Mononuclear cell (primary cell): Measurements from ENCODE around the gene KRTAP10-2. TPM values are rescaled to one million over a fixed set of nuclear protein-coding genes. Genes with fewer than 3 reads are reported as not detected.
"Not testable (repeated sequence)": the region's sequence is repeated elsewhere in the genome, so short reads cannot be mapped to it uniquely, and the experiment has no call there.

Experiments used
- H3K27me3 ChIP-seq: 2 replicates; pipeline ENCODE4 v1.6.0; 2011; ENCODE audit warnings: low read length, control low read depth; ENCODE audit not compliant: insufficient read depth
- H3K4me1 ChIP-seq: 2 replicates; pipeline ENCODE4 v1.5.1; 2011; ENCODE audit warnings: mild to moderate bottlenecking, low read length, control low read depth; ENCODE audit not compliant: insufficient read depth
- H3K4me3 ChIP-seq: 2 replicates; pipeline ENCODE4 v1.5.1; 2011; ENCODE audit warnings: mild to moderate bottlenecking, low read length, moderate library complexity
- H3K9me3 ChIP-seq: 2 replicates; pipeline ENCODE4 v1.5.1; 2011; ENCODE audit warnings: low read depth, mild to moderate bottlenecking, control low read depth, low read length
- total RNA-seq: library from RNA; depleted of rRNA; stranded (reverse); fragments of >200 nt; gene quantifications from one replicate; pipeline ENCODE4 v1.2.3, GENCODE V29; 2012

Gene KRTAP10-2
- total RNA-seq, result not detected

GRCh38 chr21:44551340-44551961 lies at the start of gene KRTAP10-2:
TSS of gene KRTAP10-2 (minus strand) at chr21:44551505. CDS start at chr21:44551458, 47 bp downstream.
- Histone ChIP-seq H3K4me3 (no peak within 1 kb of the TSS), H3K4me1 (peaks cover 9% of the 10 kb centered on the region), H3K27me3 (peaks cover 2% of the 10 kb centered on the region), H3K9me3 (peaks cover 8% of the 10 kb centered on the region)

GRCh38 chr21:44601091-44601490 lies 49.8 kb upstream of the KRTAP10-2 start:
- not testable (repeated sequence) for H3K27me3 ChIP-seq, H3K9me3 ChIP-seq, H3K4me1 ChIP-seq, H3K4me3 ChIP-seq

GRCh38 chr21:44600118-44600978 lies 49.0 kb upstream of the KRTAP10-2 start, which contains the start of gene KRTAP10-7:
TSS of gene KRTAP10-7 (plus strand) at chr21:44600597. CDS start at chr21:44600622, 25 bp downstream.
- not testable (repeated sequence) for H3K27me3 ChIP-seq, H3K4me3 ChIP-seq, H3K4me1 ChIP-seq, H3K9me3 ChIP-seq

- Histone ChIP-seq H3K4me3 (no peak overlapping the region), H3K27me3 (no peaks in the 10 kb centered on the region), H3K4me1 (no peaks in the 10 kb centered on the region), H3K9me3 (no peaks in the 10 kb centered on the region)
Observed at GRCh38 chr21:44599264-44600029, 48.1 kb upstream of the KRTAP10-2 start.

GRCh38 chr21:44598061-44598460 lies 46.8 kb upstream of the KRTAP10-2 start:
- no peaks in the 10 kb centered on the region for H3K4me1 ChIP-seq
- H3K27me3 ChIP-seq, result no peaks in the 10 kb centered on the region
- H3K9me3 ChIP-seq, result no peaks in the 10 kb centered on the region
- no peak overlapping the region for H3K4me3 ChIP-seq

- Histone ChIP-seq H3K4me1 (no peaks in the 10 kb centered on the region), H3K9me3 (no peaks in the 10 kb centered on the region), H3K4me3 (no peak overlapping the region), H3K27me3 (no peaks in the 10 kb centered on the region)
Observed at GRCh38 chr21:44596068-44596725, 44.9 kb upstream of the KRTAP10-2 start.

- H3K4me3 ChIP-seq, result no peak overlapping the region
- no peaks in the 10 kb centered on the region for H3K4me1 ChIP-seq
- no peaks in the 10 kb centered on the region for H3K27me3 ChIP-seq
- no peaks in the 10 kb centered on the region for H3K9me3 ChIP-seq
Observed at GRCh38 chr21:44595524-44595923, 44.2 kb upstream of the KRTAP10-2 start.

- no peak overlapping the region for H3K4me3 ChIP-seq
- no peaks in the 10 kb centered on the region for H3K27me3 ChIP-seq
- H3K4me1 ChIP-seq, result no peaks in the 10 kb centered on the region
- H3K9me3 ChIP-seq, result no peaks in the 10 kb centered on the region
Observed at GRCh38 chr21:44594406-44594916, 43.2 kb upstream of the KRTAP10-2 start.

GRCh38 chr21:44593598-44594405 lies 42.5 kb upstream of the KRTAP10-2 start:
- H3K4me1 ChIP-seq, result no peaks in the 10 kb centered on the region
- no peak overlapping the region for H3K4me3 ChIP-seq
- no peaks in the 10 kb centered on the region for H3K27me3 ChIP-seq
- no peaks in the 10 kb centered on the region for H3K9me3 ChIP-seq

GRCh38 chr21:44592446-44593311 lies 41.4 kb upstream of the KRTAP10-2 start, which contains the start of gene KRTAP10-6:
TSS of gene KRTAP10-6 (minus strand) at chr21:44592505. CDS start at chr21:44592484, 21 bp downstream.
- Histone ChIP-seq H3K27me3 (no peaks in the 10 kb centered on the region), H3K4me1 (no peaks in the 10 kb centered on the region), H3K9me3 (no peaks in the 10 kb centered on the region), H3K4me3 (no peak within 1 kb of the TSS)

GRCh38 chr21:44591801-44592130 lies 40.5 kb upstream of the KRTAP10-2 start:
- H3K4me1 ChIP-seq, H3K4me3 ChIP-seq, H3K27me3 ChIP-seq, H3K9me3 ChIP-seq: not testable (repeated sequence)

GRCh38 chr21:44590897-44591800 lies 39.8 kb upstream of the KRTAP10-2 start:
- H3K27me3 ChIP-seq, H3K9me3 ChIP-seq, H3K4me1 ChIP-seq, H3K4me3 ChIP-seq: not testable (repeated sequence)
